ENCODE results near the gene ZDHHC19.

The ZDHHC19 gene

GRCh38 chr3:196219194-196219969 is 8.2 kb upstream of the ZDHHC19 start:
- Histone ChIP-seq H3K9ac (ENCODE audit: low read depth, low read length) (peak overlapping the region; percentile 1; the same call in 1 of the 2 replicates), H3K4me3 (ENCODE audit: low read depth in 1 of 2, low read length in 2 of 2) (peak overlapping the region in 1 of 2 experiments; percentile 46; a peak in 2 of 4 replicates), H3K27me3 (ENCODE audit: insufficient read depth, low read length, poor library complexity) (no peaks in the 10 kb centered on the region), H4K20me1 (ENCODE audit: insufficient read depth, low read length) (no peaks in the 10 kb centered on the region), H3K27ac (ENCODE audit: low read length) (peak overlapping the region; percentile 9), H3K36me3 (ENCODE audit: insufficient read depth, low read length) (no peaks in the 10 kb centered on the region), H3K9me3 (ENCODE audit: insufficient read depth, low read length, severe bottlenecking) (no peaks in the 10 kb centered on the region), H3K79me2 (ENCODE audit: insufficient read depth, low read length) (no peaks in the 10 kb centered on the region), H2AFZ (ENCODE audit: low read depth, low read length) (peak overlapping the region; percentile 36), H3K4me2 (ENCODE audit: insufficient read depth, low read length) (peak overlapping the region; percentile 63), H3K4me1 (ENCODE audit: insufficient read depth, low read length) (peaks cover 27% of the 10 kb centered on the region)
- TF ChIP-seq CTCF (IDR thresholded peaks at IDR 0.05; ENCODE audit: borderline replicate concordance, extremely low read depth, low read length, poor library complexity, severe bottlenecking), result peak; percentile 27
- TF ChIP-seq EZH2 (IDR thresholded peaks at IDR 0.05; ENCODE audit: borderline replicate concordance, low read depth, low read length, severe bottlenecking), result no peak
- ATAC-seq (ENCODE audit: insufficient read depth, low read depth) (peak; percentile 95), DNase-seq (peak; percentile 73)

GRCh38 chr3:196218155-196218712 is 7.0 kb upstream of the ZDHHC19 start:
- H3K27me3 ChIP-seq (ENCODE audit: insufficient read depth, low read length, poor library complexity), result no peaks in the 10 kb centered on the region
- DNase-seq (no peak), ATAC-seq (ENCODE audit: insufficient read depth, low read depth) (no peak)
- H3K4me2 ChIP-seq (ENCODE audit: insufficient read depth, low read length), result peak overlapping the region; percentile 63
- no peaks in the 10 kb centered on the region for H3K9me3 ChIP-seq (ENCODE audit: insufficient read depth, low read length, severe bottlenecking)
- TF ChIP-seq CTCF (IDR thresholded peaks at IDR 0.05; ENCODE audit: borderline replicate concordance, extremely low read depth, low read length, poor library complexity, severe bottlenecking) (no peak), EZH2 (IDR thresholded peaks at IDR 0.05; ENCODE audit: borderline replicate concordance, low read depth, low read length, severe bottlenecking) (no peak)
- H3K27ac ChIP-seq (ENCODE audit: low read length), result peak overlapping the region; percentile 11; the same call in 1 of the 2 replicates
- peaks cover 27% of the 10 kb centered on the region for H3K4me1 ChIP-seq (ENCODE audit: insufficient read depth, low read length)
- no peaks in the 10 kb centered on the region for H4K20me1 ChIP-seq (ENCODE audit: insufficient read depth, low read length)
- H3K9ac ChIP-seq (ENCODE audit: low read depth, low read length), result peak overlapping the region; percentile 1; the same call in 1 of the 2 replicates
- peak overlapping the region in 1 of 2 experiments; percentile 46; a peak in 2 of 4 replicates for H3K4me3 ChIP-seq (ENCODE audit: low read depth in 1 of 2, low read length in 2 of 2)
- H3K36me3 ChIP-seq (ENCODE audit: insufficient read depth, low read length), result no peaks in the 10 kb centered on the region
- no peaks in the 10 kb centered on the region for H3K79me2 ChIP-seq (ENCODE audit: insufficient read depth, low read length)
- H2AFZ ChIP-seq (ENCODE audit: low read depth, low read length), result no peak overlapping the region

GRCh38 chr3:196217307-196218154 is 6.3 kb upstream of the ZDHHC19 start:
- Histone ChIP-seq H3K27me3 (ENCODE audit: insufficient read depth, low read length, poor library complexity) (no peaks in the 10 kb centered on the region), H3K9ac (ENCODE audit: low read depth, low read length) (no peak overlapping the region), H3K4me2 (ENCODE audit: insufficient read depth, low read length) (peak overlapping the region; percentile 63), H4K20me1 (ENCODE audit: insufficient read depth, low read length) (no peaks in the 10 kb centered on the region), H3K36me3 (ENCODE audit: insufficient read depth, low read length) (no peaks in the 10 kb centered on the region), H3K4me1 (ENCODE audit: insufficient read depth, low read length) (peaks cover 27% of the 10 kb centered on the region), H2AFZ (ENCODE audit: low read depth, low read length) (no peak overlapping the region), H3K79me2 (ENCODE audit: insufficient read depth, low read length) (no peaks in the 10 kb centered on the region), H3K27ac (ENCODE audit: low read length) (no peak overlapping the region), H3K4me3 (ENCODE audit: low read depth in 1 of 2, low read length in 2 of 2) (no peak overlapping the region), H3K9me3 (ENCODE audit: insufficient read depth, low read length, severe bottlenecking) (no peaks in the 10 kb centered on the region)
- no peak for TF ChIP-seq CTCF (IDR thresholded peaks at IDR 0.05; ENCODE audit: borderline replicate concordance, extremely low read depth, low read length, poor library complexity, severe bottlenecking)
- TF ChIP-seq EZH2 (IDR thresholded peaks at IDR 0.05; ENCODE audit: borderline replicate concordance, low read depth, low read length, severe bottlenecking), result no peak
- ATAC-seq (ENCODE audit: insufficient read depth, low read depth) (no peak), DNase-seq (no peak)

Measured in DND-41 (cell line).